NCI-H1930 (cell line): ENCODE data around the gene C19orf12.

Source experiments
- DNase-seq, 2 experiments: peaks; one replicate each; lab custom pipeline; 2025; lab: John Stamatoyannopoulos, UW

Gene C19orf12

DNA sequence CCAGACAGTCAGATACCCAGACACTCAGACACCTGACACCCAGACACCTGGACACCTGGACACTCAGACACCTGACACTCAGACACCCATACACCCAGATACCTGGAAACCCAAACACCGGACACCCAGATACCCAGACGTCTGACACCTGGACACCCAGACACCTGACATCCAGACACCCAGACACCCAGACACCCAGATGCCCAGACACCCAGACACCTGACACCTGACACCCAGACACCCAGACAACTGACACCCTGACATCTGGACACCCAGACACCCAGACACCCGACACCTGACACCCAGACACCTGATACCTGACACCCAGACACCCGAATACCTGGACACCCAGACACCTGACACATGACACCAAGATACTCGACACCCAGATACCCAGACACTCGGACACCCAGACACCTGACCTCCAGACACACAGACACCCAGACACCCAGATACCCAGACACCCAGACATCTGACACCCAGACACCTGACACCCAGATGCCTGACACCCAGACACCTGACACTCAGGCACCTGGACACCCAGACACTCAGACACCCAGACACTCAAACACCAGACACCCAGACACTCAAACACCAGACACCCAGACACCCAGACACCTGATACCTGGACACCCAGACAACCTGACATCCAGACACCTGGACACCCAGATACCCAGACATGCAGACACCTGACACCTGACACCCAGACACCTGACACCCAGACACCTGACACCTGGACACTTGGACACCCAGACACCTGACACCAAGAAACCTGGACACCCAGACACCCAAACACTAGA is 19.1 kb downstream of the C19orf12 start:
- DNase-seq: no peak

DNA sequence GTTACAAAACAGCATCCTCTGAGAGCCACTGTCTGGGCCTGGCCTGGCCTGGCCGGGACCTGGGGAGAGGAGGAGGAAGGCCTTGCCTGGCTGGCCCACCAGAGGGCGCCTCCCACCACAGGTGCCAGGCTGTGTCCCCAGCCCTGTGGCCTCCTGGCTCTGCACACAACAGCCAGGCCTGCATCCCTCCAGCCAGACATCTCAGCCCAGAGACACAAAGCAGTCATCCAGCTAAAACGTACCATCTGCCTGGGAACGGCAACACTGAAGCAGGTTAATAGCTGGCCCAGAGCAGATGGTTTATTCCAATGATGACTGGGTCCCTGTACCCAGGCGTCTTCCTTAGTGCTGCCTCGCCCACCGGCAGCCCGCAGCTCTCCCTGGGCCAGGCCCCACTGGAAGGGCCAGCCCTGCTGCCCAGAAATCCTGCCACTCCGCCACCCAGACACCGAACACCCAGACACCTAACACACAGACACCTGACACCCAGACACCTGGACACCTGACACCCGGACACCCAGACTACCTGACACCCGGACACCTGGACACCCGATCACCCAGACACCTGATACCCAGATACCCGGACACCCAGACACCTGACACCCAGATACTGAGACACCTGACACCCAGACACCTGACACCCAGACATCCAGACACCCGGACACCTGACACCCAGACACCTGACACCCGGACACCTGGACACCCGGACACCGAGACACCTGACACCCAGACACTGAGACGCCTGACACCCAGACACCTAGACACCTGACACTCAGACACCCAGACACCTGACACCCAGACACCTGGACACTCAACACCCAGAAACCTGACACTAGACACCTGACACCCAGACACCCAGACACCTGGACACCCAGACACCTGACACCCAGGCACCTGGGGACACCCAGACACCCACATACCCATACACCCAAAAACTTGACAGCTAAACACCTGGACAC is 20.1 kb downstream of the C19orf12 start:
- DNase-seq: peak in 1 of 2 experiments; percentile 51

DNA sequence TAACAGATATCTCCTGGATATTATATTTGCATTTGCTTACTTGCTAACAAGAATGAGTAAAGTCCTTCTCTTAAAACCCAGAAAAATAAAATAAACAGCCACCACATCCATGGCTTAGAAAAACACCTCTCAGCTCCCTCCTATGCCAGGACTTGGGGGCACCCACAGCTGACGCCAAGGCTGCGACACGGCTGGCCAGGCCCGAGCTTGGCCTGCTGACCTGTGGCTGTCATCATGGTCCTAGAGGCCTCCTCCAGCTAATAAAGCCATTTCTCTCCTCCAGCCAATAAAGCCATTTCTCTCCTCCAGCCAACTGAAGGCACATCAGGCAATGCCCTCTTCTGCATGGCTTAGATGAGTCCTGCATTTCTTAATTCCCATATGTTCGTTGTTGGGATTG is 20.9 kb downstream of the C19orf12 start:
- DNase-seq: no peak

DNA sequence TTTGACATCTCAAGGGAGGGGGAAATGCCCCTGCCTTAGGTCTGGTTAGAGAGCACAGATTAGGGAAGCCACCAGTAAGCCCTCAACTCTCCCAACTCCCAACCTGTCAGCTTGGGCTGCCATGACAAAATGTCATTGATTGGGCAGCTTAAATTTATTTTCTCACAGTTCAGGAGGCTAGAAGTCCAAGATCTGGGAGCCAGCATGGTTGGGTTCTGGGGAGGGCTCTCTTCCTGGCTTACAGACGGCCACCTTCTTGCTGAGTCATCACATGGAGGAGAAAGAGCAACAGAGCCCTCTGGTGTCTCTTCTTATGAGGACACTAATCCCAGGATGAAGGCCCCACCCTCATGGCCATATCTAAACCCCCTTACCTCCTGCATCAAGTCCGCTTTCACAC is 24.2 kb downstream of the C19orf12 start:
- DNase-seq: peak in 1 of 2 experiments; percentile 29

DNA sequence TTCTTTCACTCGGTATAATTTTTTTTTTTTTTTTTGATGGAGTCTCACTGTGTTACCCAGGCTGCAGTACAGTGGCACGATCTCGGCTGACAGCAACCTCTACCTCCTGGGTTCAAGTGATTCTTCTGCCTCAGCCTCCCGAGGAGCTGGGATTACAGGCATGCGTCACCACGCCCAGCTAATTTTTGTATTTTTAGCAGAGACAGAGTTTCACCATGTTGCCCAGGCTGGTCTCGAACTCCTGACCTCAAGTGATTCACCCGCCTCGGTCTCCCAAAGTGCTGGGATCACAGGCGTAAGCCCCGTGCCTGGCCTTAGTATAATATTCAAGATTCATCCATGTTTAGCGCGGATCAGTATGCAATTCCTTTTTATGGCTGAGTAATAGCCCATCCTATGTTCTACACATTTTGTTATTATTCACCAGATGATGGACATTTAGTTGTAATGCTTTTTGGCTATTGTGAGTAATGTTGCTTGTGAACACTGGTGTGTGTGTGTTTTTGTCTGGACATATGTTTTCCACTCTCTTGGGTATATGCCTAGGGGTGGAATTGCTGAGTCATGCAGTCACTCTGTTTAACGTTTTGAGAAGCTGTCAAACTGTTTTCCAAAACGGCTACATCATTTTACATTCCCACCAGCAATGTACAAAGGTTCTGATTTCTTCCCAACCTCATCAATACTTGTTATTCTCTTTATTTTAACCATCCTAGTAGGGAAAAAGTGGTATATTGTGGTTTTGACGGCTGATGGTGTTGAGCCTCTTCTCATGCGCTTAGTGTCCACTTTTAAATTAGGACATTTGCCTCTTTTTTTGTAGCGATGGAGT is 26.9 kb downstream of the C19orf12 start:
- no peak for DNase-seq

DNA sequence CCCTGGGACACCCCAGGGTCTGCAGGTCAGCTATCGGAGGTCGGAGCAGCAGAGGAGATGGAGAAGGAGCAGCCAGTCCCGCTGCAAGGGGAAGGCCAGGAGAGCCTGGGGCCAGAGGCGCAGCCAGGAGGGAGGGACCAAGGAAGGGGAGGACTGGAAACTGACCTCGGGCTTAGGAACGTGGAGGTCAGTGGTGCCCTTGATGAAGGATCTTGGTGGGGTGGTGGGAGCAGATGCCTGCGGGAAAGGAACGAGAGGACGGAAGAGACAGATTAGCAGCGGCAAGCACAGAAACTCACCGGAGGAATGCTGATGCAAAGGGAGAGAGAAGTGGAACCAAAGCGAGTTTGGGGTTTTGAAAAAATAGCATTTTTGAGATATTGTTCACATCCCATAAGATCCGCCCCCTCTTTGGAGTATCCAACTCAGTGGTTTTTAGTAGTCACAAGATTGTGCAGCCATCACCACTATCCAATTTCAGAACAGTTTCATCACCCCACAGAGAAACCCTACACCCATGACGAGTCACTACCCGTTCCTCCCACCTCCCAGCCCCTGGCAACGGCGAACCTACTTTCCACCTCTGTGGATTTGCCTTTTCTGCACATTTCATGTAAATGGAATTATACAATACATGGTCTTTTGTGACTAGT is 27.7 kb downstream of the C19orf12 start:
- peak in 1 of 2 experiments; percentile 39 for DNase-seq

DNA sequence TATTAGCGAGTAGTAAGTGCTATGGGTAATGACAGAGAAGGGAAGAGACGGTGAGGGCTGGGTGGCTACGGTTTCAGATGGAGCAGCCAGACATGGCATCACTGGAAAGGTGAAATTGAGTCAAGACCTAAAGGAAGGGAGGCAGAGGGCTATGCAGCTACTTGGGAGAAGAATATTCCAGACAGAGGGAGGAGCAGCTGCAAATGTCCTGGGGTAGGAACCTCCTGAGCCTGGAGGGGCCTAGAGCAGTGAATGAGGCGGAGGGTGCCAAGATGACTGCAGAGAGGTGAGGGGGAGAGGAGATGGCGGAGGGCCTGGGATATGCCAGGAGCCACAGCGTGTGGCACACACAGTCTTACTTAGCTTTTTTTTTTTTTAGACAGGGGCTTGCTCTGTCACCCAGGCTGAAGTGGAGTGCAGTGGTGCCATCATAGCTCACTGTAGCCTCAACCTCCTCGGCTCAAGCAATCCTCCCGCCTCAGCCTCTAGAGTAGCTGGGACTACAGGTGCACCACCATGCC is 28.7 kb downstream of the C19orf12 start:
- DNase-seq: no peak

DNA sequence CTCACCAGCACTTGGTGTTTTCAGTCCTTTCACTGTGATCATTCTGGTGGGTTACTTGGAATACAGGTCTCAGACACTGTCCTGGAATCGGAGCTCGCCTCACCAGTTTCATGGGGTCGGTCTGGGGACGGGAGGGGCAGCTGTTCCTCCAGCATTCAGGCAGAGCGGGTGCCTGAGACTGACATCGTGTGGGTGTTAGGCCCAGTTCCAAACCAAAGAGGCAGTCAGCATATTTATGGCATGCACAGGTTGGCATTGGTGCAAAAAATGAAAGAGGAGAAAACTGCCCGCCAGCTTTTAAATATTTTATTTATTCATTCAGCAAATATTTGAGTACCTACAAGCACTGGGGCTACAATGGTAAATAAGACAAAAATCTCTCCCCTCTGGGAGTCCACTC is 29.7 kb downstream of the C19orf12 start:
- DNase-seq: no peak

DNA sequence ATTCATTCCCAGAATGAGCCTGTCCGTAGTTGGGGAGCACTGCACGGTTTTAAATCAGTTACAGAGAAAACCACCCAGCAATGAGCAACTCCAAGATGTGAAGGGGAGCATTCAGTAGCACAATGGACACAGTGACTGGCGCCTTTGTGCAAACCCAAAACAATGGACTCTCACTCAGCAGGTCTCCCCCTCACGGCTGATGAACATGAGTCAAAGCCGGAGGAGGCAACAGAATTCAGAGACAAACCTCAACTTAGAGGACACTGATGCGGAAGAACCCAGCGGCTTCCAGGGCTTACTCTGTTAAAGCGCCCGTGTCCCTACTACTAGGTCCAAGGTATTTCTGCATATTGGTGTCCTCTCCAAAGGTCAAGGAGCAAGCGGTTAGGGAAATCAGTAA is 32.1 kb downstream of the C19orf12 start:
- no peak for DNase-seq

DNA sequence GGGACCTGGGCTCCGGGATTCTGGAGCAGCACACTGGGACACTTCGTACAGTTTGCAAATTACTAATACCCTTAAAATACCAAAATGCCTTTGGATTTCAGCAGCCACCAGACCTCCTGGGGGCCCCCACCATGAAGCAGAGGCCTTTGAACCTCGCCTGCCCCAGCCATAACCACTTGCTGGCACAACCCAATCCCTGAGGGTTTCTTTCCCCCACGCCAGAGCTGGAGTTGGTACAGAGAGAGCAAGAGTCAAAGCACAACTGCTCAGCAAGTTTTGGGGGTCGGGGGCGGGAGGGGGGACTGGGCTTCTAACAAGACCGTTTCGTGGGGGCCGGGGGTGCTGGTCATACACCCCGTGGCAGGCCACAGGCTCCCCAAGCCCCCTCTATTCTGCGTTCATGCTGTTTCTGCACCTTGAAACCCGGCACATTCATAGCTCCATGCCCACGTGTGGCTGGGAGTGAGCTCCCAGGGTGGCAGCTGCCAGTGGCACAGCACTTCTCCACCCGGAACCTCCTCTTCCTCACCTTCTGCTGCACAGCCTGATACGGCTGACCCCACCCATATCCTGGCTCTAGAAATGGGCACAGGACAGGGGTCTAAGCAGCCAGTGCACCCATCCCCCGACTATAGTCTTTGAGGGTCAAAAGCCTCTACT is 32.7 kb downstream of the C19orf12 start:
- no peak for DNase-seq

DNA sequence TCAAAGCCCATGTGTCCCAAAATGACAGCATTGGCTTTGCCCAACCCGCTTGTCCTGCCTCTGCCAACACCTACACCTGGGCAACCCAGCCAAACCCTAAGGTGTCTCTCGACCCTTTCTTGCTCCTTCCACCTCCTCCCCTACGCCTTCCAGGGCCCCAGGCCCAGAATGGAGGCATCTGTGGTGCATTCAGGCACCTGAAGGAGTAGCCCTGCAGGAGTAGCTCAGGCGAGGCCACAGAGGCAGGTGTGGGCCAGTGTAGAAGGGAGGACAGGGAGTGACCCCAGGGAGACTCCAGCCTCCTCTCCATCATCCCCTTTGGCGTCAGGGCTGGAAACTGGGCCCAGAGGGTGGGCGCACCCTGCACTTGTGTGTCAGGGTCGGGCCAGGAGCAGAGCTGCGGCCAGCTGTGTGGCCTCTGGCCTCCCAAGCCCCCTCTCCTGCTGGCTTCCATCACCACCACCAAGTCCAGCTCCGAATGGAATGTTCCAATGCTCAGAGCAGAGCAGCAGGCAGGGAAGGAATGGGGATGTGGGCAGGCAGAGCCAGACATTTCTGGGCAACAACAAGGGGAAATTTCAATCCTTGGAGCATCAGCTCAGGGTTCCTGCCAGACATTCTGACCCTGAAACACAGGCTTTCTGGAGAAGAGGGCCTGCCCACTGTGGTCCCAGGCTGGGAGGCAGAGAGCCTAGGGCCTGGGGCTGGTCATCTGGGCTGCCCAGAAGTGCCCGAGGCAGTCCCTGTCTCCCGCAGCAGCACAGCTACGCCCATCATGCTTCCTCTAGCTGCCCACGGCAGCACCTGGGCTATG is 33.4 kb downstream of the C19orf12 start:
- DNase-seq: no peak

DNA sequence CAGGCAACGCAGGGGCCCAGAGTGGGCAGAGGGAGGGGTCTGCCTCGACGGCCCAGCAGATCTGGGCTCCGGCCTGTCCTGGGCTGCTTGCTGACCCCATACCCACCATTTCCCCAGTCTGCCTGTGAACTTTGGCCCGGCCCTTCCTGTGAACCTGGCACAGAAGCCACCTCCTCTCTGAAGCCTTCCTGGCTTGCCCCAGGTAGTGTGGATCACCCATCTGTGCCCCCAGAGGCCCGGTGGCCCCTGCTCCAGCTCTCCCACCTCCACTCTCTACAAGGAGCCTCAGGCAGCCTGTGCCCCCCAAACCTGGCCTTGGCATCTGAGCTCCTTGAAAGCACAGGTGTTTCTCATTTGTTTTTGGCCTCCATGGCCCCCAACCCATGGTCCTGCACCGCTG is 34.1 kb downstream of the C19orf12 start:
- no peak for DNase-seq

DNA sequence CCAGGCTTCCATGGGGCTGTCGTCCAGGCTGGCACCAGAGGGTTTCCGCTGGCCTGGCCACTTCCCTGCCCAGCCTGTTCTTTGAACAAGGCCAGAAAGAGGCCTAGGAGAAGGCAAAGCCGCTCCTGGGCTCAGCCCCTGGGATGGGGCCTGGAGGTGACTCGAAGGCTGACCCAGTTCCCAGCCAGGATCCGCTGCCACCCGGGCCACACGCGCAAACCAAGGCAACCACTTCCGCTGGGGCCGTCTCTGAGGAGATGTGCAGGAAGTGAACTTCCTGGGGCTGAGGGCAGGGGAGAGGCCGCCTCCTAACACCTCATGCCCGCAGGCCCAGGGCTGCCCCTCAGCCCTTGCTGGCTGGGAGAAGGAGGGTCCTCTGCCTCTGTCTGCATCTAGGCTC is 34.6 kb downstream of the C19orf12 start:
- DNase-seq: no peak

DNA sequence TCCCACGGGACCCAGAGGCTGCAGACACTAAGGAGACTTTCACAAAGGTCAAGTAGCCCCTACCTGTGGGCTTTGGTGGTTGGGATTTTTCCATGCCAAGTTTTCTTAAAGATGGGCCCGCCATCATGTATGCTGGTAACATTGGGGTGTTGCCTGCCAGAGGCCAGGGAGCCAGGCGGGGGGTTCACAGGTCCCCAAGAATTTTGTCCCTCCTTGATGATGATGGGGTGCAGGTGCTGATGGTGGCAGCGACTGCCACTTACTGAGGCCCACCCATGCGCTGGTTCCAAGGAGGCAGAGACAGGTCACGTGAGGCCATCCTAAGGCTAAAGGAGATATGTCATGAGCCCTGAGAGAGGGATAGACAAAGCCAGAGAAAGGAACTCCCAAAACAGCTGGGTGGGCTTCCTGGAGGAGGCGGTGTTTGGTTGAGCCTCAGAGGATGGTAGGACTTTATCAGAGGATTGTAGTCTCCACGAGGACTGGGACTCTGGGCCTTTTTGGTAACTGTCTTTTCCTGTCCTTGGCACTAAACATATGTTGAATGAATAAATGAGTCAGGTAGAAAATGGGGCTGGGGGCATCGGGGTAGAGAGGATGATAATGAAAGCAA is 35.4 kb downstream of the C19orf12 start:
- DNase-seq: no peak

DNA sequence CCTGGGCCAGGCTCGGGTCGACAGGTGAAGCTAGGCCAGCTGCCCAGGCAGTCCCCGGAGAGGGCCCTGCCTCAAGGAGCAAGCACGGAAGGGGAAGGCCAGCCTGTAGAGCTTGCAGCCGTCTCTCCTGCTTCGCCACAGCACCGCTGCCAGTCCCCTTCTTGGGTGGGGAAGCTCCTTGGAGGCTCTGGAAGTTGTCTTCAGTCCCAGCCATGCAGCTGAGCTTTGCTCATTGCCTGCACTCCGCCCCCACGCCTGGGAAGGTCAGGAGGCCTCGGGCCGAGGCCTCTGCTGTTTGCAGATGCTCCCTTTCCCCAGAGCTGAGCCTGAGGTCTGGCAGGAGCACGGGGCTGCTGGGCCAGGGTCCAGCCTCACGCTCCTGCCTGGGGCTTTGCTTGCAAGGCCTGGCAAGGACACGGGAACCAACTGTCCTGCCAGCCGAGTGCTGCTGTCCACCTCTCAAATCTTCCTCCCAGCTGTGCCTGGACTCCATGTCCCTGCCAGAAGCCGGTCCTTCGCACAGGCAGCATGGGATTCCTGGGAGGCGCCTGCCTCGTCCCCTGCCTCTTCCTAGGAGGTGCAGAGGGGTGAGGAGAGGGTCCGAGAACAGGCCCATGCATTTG is 36.5 kb downstream of the C19orf12 start:
- no peak for DNase-seq

DNA sequence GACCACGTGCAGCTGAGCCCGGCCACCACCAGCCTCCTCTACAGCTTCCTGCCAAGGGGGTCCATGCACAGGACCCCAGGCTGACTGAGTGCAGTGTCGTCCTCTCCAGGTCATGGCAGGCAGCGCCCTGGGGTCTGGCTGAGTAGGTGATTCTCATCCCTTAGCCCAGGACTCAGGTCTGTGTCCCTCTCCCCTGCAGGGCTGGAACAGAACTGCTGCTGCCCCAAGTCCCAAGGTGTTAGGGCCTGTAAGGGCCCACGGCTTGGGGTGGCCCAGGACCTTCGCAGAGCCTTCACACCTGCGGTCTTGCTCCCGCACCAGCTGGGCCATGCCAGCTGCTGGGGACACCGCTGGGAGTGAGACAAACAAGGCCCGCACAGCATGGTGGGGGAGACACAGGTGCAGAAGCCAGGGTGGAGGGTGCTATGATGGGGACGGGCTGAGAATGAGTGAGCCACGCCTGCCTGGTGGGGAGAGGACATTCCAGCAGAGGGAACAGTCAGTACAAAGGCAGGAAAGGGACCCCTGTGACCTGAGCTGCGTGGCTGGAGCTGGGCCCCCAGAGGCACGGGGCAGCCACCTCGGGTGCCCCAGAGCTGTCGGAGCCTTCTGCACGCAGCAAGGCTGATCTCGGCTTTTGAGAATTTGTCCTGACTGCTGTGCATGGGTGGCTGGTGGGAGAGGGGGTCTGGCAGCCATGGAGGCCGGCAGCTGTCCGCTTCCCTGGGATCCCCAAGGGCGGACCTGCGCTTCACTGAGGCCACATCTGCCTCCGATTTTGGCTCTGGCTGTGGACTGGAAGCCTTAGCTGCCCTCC is 37.9 kb downstream of the C19orf12 start:
- no peak for DNase-seq

DNA sequence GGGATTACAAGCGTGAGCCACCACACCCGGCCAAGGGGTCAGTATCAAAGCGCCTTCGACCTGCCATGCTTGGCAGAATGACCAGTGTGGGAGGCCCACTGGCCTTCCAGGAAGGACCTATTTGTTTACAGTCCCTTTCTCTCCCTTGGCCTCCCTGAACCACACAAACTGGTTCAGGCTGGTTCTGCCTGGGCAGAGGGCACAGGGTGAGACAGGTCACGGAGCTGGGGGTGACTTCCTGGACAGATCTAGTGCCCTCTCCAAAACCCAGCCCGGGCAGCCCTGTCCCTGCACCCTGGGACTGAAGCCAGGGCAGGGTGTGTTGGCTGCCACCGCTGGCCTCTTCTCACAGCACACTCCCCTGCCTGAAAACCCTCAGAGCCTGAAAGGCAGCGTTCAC is 38.5 kb downstream of the C19orf12 start:
- no peak for DNase-seq

DNA sequence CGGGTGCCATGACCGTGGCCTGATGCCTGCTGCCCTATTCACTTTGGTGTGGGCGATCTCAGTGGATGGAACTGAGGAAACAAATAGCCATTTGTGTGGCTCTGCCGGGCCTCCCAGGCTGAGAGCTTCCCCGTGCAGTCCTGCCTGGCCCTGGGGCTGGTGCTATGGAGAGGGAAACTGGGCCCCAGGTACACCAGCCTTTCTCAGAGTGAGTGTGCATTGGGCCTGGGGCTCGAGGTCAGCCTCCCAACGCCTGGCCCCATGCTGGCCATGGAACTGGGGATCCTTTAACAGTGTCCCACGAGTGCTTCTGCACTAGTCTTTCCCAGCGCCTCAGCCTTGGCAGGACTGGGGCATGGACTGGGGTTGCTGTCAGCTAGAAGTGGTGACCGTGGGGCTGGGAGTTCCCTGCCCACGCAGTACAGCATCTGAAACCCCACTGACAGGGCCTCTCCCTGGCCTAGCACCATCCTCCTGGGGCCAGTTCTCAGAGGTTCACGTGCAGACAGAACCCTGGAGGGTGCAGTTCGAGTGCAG is 39.3 kb downstream of the C19orf12 start:
- no peak for DNase-seq
